ENCODE measurements around the gene TM9SF4. TPM values are rescaled to one million over a fixed set of nuclear protein-coding genes. Genes with fewer than 3 reads are reported as not detected.

TM9SF4 gene
- total RNA-seq, 2 donors from 2014 or later = 33.4 TPM

Other genes starting within 250 kb of the TM9SF4 start
- 1 to 10 TPM; 3.9 to 5.6 TPM for gene DUSP15, start 239.2 kb upstream of the TM9SF4 start, total RNA-seq
- not detected for gene TTLL9, start 239.1 kb upstream of the TM9SF4 start, total RNA-seq
- 1 to 10 TPM; 3.0 to 4.7 TPM for gene PDRG1, start 157.7 kb upstream of the TM9SF4 start, total RNA-seq
- gene XKR7, start 141.6 kb upstream of the TM9SF4 start, total RNA-seq = not detected
- 1 to 10 TPM; 2.7 to 6.4 TPM for gene CCM2L, start 99.3 kb upstream of the TM9SF4 start, total RNA-seq
- 10 to 100 TPM; 29.0 to 38.1 TPM for gene HCK, start 57.5 kb upstream of the TM9SF4 start, total RNA-seq
- 1 to 10 TPM; 3.8 to 7.5 TPM for gene PLAGL2, start 98.0 kb downstream of the TM9SF4 start, total RNA-seq
- gene POFUT1, start 98.2 kb downstream of the TM9SF4 start, total RNA-seq = 10 to 100 TPM; 30.8 to 37.1 TPM
- 10 to 100 TPM; 20.7 to 30.7 TPM for gene KIF3B, start 167.9 kb downstream of the TM9SF4 start, total RNA-seq
- gene ASXL1, start 248.6 kb downstream of the TM9SF4 start, total RNA-seq = 100 to 1,000 TPM in 1 of 2 donors, 10 to 100 TPM in 1; 74.5 to 135 TPM

Measured in thoracic aorta (tissue), 2 donors.